ENCODE data around the gene UBE4B.

GRCh38 chr1:10057796-10058195 is 25.0 kb downstream of the UBE4B start:
- TF ChIP-seq POLR2A (IDR thresholded peaks at IDR 0.05): no peak
- TF ChIP-seq CTCF (IDR thresholded peaks at IDR 0.05): no peak

Measured in esophagus squamous epithelium (tissue), 4 donors.